ENCODE measurements around the gene ZFYVE28. TPM values are rescaled to one million over a fixed set of nuclear protein-coding genes. Genes with fewer than 3 reads are reported as not detected.

ZFYVE28 gene
- total and polyA plus RNA-seq, 2 donors (not counting 1 experiment from before 2014, with no cell fraction given), result 5.8 to 12.1 TPM

DNA sequence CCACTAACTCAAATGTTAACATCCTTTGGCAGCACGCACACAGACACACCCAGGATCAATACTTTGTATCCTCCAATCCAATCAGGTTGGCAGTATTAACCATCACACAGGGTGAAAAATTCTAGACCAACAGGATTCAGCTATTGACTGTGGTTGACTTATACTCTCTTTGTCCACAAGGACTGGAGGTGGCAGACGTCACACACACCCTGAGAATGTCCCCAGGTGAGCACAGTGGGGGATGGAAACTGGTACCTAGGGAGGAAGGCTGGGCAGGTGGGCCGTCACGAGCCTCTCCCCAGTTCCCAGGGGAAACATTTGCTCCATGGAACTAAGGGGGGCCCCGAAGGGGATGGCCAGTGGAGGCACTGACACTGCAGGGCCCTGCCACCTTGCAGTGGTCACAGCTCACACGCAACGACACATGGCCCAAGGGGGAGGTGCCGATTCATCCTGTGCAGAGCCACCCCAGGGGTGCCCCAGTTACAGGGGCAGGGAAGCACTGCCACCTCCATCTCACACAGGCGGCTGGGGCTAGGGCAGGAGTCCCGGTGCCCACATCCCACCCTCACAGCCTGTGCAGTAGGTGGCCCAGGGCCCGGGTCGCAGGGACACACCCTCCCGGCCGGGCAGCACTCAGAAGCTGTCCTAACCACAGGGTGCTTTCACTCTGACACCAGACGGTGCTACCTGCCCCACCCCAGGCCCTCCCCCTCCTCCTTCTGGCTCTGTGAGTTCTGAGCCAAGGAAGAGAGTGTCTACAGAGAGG lies 17.4 kb downstream of the ZFYVE28 start:
- no peak for DNase-seq
- Mint-ChIP-seq H3K27ac (no peak overlapping the region), H3K9me3 (ENCODE audit: insufficient read depth) (no peaks in the 10 kb centered on the region), H3K27me3 (peaks cover 32% of the 10 kb centered on the region), H3K4me3 (no peak overlapping the region), H3K4me1 (peaks cover 13% of the 10 kb centered on the region)
- Histone ChIP-seq H3K27ac (ENCODE audit: low read length in 2 of 2) (no peak overlapping the region), H3K79me2 (ENCODE audit: control insufficient read depth, insufficient read depth, low read length) (no peaks in the 10 kb centered on the region), H3K4me3 (ENCODE audit: control extremely low read depth in 1 of 5, extremely low read depth in 1 of 5, insufficient read depth in 1 of 5, low read depth in 2 of 5, low read length in 4 of 5) (no peak overlapping the region), H3K4me2 (replicated peaks; ENCODE audit: low read depth, low read length, poor library complexity, severe bottlenecking) (no peak overlapping the region), H2AFZ (ENCODE audit: insufficient read depth, low read depth, low read length, poor library complexity, severe bottlenecking) (peak overlapping the region; percentile 62), H3K9ac (ENCODE audit: low read length) (no peak overlapping the region), H3K9me3 (ENCODE audit: control extremely low read depth in 1 of 3, control insufficient read depth in 2 of 3, insufficient read depth in 1 of 3, low read length in 2 of 3) (no peaks in the 10 kb centered on the region), H3K4me1 (ENCODE audit: control insufficient read depth in 2 of 2, insufficient read depth in 2 of 2, low read length in 2 of 2) (peaks cover 7 to 11% of the 10 kb centered on the region in 2 donors), H3K36me3 (replicated peaks in 1 of 2; ENCODE audit: control extremely low read depth in 1 of 2, control insufficient read depth in 1 of 2, extremely low read depth in 1 of 2, insufficient read depth in 2 of 2, low read length in 1 of 2) (no peaks in the 10 kb centered on the region), H4K20me1 (ENCODE audit: control insufficient read depth, insufficient read depth, low read length, poor library complexity, severe bottlenecking) (no peaks in the 10 kb centered on the region), H3K27me3 (replicated peaks in 1 of 4; ENCODE audit: control extremely low read depth in 1 of 4, control insufficient read depth in 3 of 4, insufficient read depth in 4 of 4, low read length in 3 of 4) (peaks cover 0 to 38% (median 9%) of the 10 kb centered on the region in 4 experiments)
- intact Hi-C loops (cut with micrococcal nuclease), result no loop called here
- ChIA-PET CTCF (no interaction called here), POLR2A (no interaction called here)
- no peak for ATAC-seq (ENCODE audit: low read depth)
- 85% methylated on average over 8 of the region's 15 CpGs for WGBS (ENCODE audit: insufficient coverage)
- no peak for TF ChIP-seq EZH2 (IDR thresholded peaks at IDR 0.05; ENCODE audit: borderline replicate concordance, insufficient read depth, low read depth, low read length, poor library complexity, severe bottlenecking)
- TF ChIP-seq, protein P1, sequence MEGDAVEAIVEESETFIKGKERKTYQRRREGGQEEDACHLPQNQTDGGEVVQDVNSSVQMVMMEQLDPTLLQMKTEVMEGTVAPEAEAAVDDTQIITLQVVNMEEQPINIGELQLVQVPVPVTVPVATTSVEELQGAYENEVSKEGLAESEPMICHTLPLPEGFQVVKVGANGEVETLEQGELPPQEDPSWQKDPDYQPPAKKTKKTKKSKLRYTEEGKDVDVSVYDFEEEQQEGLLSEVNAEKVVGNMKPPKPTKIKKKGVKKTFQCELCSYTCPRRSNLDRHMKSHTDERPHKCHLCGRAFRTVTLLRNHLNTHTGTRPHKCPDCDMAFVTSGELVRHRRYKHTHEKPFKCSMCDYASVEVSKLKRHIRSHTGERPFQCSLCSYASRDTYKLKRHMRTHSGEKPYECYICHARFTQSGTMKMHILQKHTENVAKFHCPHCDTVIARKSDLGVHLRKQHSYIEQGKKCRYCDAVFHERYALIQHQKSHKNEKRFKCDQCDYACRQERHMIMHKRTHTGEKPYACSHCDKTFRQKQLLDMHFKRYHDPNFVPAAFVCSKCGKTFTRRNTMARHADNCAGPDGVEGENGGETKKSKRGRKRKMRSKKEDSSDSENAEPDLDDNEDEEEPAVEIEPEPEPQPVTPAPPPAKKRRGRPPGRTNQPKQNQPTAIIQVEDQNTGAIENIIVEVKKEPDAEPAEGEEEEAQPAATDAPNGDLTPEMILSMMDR (IDR thresholded peaks at IDR 0.05), result no peak

DNA sequence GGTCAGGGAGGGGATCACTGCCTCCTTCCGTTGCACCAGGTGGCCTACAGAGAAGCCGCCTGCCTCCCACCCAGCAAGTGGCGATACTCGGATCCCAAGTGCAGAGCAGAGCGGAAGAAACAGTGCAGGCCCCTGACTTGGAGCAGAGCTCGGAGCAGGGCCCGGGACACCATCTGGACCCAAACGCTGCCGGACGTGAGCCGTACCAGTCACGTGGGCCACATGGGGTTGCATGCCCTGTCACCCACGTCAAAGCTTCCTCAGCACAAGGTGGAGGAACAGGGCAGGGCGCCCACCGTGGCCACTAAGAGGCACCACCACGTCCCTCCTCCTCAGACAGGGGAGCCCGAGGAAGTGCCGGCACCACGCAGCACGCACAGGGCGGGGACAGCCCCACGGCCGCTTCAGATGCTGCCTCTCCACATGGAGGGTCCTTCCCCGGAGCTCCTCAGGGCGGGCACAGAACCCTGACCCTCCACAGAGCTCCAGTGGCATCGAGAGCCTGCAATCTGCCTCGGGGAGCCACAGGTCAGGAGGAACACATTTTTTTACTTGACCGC lies 18.7 kb downstream of the ZFYVE28 start:
- Mint-ChIP-seq H3K27ac (no peak overlapping the region), H3K9me3 (ENCODE audit: insufficient read depth) (no peaks in the 10 kb centered on the region), H3K4me1 (peaks cover 14% of the 10 kb centered on the region), H3K4me3 (no peak overlapping the region), H3K27me3 (peaks cover 32% of the 10 kb centered on the region)
- Histone ChIP-seq H3K9me3 (ENCODE audit: control extremely low read depth in 1 of 3, control insufficient read depth in 2 of 3, insufficient read depth in 1 of 3, low read length in 2 of 3) (no peaks in the 10 kb centered on the region), H3K27me3 (replicated peaks in 1 of 4; ENCODE audit: control extremely low read depth in 1 of 4, control insufficient read depth in 3 of 4, insufficient read depth in 4 of 4, low read length in 3 of 4) (peaks cover 0 to 42% (median 9%) of the 10 kb centered on the region in 4 experiments), H4K20me1 (ENCODE audit: control insufficient read depth, insufficient read depth, low read length, poor library complexity, severe bottlenecking) (no peaks in the 10 kb centered on the region), H3K4me2 (replicated peaks; ENCODE audit: low read depth, low read length, poor library complexity, severe bottlenecking) (no peak overlapping the region), H2AFZ (ENCODE audit: insufficient read depth, low read depth, low read length, poor library complexity, severe bottlenecking) (no peak overlapping the region), H3K79me2 (ENCODE audit: control insufficient read depth, insufficient read depth, low read length) (no peaks in the 10 kb centered on the region), H3K27ac (ENCODE audit: low read length in 2 of 2) (no peak overlapping the region), H3K36me3 (replicated peaks in 1 of 2; ENCODE audit: control extremely low read depth in 1 of 2, control insufficient read depth in 1 of 2, extremely low read depth in 1 of 2, insufficient read depth in 2 of 2, low read length in 1 of 2) (no peaks in the 10 kb centered on the region), H3K4me1 (ENCODE audit: control insufficient read depth in 2 of 2, insufficient read depth in 2 of 2, low read length in 2 of 2) (peaks cover 7 to 11% of the 10 kb centered on the region in 2 donors), H3K4me3 (ENCODE audit: control extremely low read depth in 1 of 5, extremely low read depth in 1 of 5, insufficient read depth in 1 of 5, low read depth in 2 of 5, low read length in 4 of 5) (no peak overlapping the region), H3K9ac (ENCODE audit: low read length) (no peak overlapping the region)
- ATAC-seq (ENCODE audit: low read depth), result no peak
- POLR2A ChIA-PET, result no interaction called here
- CTCF ChIA-PET, result no interaction called here
- no peak for DNase-seq
- intact Hi-C loops (cut with micrococcal nuclease), result no loop called here
- 75% methylated on average over 28 of the region's 28 CpGs for WGBS (ENCODE audit: insufficient coverage)
- TF ChIP-seq, protein P1 (IDR thresholded peaks at IDR 0.05), result no peak
- no peak for TF ChIP-seq EZH2 (IDR thresholded peaks at IDR 0.05; ENCODE audit: borderline replicate concordance, insufficient read depth, low read depth, low read length, poor library complexity, severe bottlenecking)

Measured in B cell (primary cell).